Superior temporal gyrus (tissue), 1 donor: ENCODE data around the gene UBE3C.
"Not testable (repeated sequence)": the region's sequence is repeated elsewhere in the genome, so short reads cannot be mapped to it uniquely, and the experiment has no call there.

Experiments
- DNase-seq: peaks from one replicate; pipeline ENCODE4 v3.0.0-alpha.2; 2016; ENCODE audit errors: extremely low spot score

The UBE3C gene

GRCh38 chr7:157138424-157139110, at the start of gene UBE3C:
Gene UBE3C (plus strand): TSS chr7:157138926. CDS start chr7:157139273, 347 bp downstream.
- peak; percentile 82 for DNase-seq

GRCh38 chr7:157089100-157089610, 49.6 kb upstream of the UBE3C start:
- DNase-seq: no peak

GRCh38 chr7:157090485-157091165, 48.1 kb upstream of the UBE3C start:
- DNase-seq: no peak

GRCh38 chr7:157096286-157097055, 42.3 kb upstream of the UBE3C start:
- DNase-seq: no peak

- no peak for DNase-seq
Observed at GRCh38 chr7:157097056-157097329, 41.7 kb upstream of the UBE3C start.

- no peak for DNase-seq
Observed at GRCh38 chr7:157097569-157097968, 41.2 kb upstream of the UBE3C start.

GRCh38 chr7:157100005-157100404, 38.7 kb upstream of the UBE3C start:
- not testable (repeated sequence) for DNase-seq

GRCh38 chr7:157103641-157104040, 35.1 kb upstream of the UBE3C start:
- DNase-seq: not testable (repeated sequence)

GRCh38 chr7:157111311-157111710, 27.4 kb upstream of the UBE3C start:
- no peak for DNase-seq

GRCh38 chr7:157112706-157113105, 26.0 kb upstream of the UBE3C start:
- DNase-seq: no peak

- no peak for DNase-seq
Observed at GRCh38 chr7:157113607-157114006, 25.1 kb upstream of the UBE3C start.

- DNase-seq: no peak
Observed at GRCh38 chr7:157116762-157117161, 22.0 kb upstream of the UBE3C start.

- DNase-seq: no peak
Observed at GRCh38 chr7:157117796-157118195, 20.9 kb upstream of the UBE3C start.

- no peak for DNase-seq
Observed at GRCh38 chr7:157120181-157120580, 18.5 kb upstream of the UBE3C start.

- DNase-seq: no peak
Observed at GRCh38 chr7:157121184-157121715, 17.5 kb upstream of the UBE3C start.

GRCh38 chr7:157122800-157123495, 15.8 kb upstream of the UBE3C start:
- DNase-seq: no peak

GRCh38 chr7:157124690-157125089, 14.0 kb upstream of the UBE3C start:
- DNase-seq: no peak

GRCh38 chr7:157125376-157126223, 13.1 kb upstream of the UBE3C start:
- DNase-seq: no peak

- no peak for DNase-seq
Observed at GRCh38 chr7:157126921-157127320, 11.8 kb upstream of the UBE3C start.

- DNase-seq: no peak
Observed at GRCh38 chr7:157129200-157129599, 9.5 kb upstream of the UBE3C start.

GRCh38 chr7:157129907-157130460, 8.7 kb upstream of the UBE3C start:
- no peak for DNase-seq
